GM19035 (cell line): ENCODE measurements around the gene JARID2.

Experiments used
- ATAC-seq: cut with Tn5 transposase; IDR thresholded peaks from one replicate; pipeline ENCODE4 v1.9.1; 2021; ENCODE audit not compliant: unreplicated experiment

JARID2 gene

GRCh38 chr6:15501826-15502445 lies 256.1 kb downstream of the JARID2 start:
- no peak for ATAC-seq

- no peak for ATAC-seq
Measured at GRCh38 chr6:15502446-15503345, 256.8 kb downstream of the JARID2 start.

GRCh38 chr6:15503346-15503680 lies 257.4 kb downstream of the JARID2 start:
- no peak for ATAC-seq

- no peak for ATAC-seq
Measured at GRCh38 chr6:15504040-15504495, 258.2 kb downstream of the JARID2 start.

GRCh38 chr6:15504581-15505350 lies 258.9 kb downstream of the JARID2 start:
- ATAC-seq: no peak

GRCh38 chr6:15505463-15505918 lies 259.6 kb downstream of the JARID2 start:
- ATAC-seq: no peak

- no peak for ATAC-seq
Measured at GRCh38 chr6:15506066-15506465, 260.2 kb downstream of the JARID2 start.

GRCh38 chr6:15507221-15507620 lies 261.4 kb downstream of the JARID2 start:
- no peak for ATAC-seq

- no peak for ATAC-seq
Measured at GRCh38 chr6:15507746-15508145, 261.9 kb downstream of the JARID2 start.

GRCh38 chr6:15508441-15508871 lies 262.6 kb downstream of the JARID2 start:
- ATAC-seq: no peak

GRCh38 chr6:15508931-15509330 lies 263.1 kb downstream of the JARID2 start:
- no peak for ATAC-seq

GRCh38 chr6:15509335-15509933 lies 263.6 kb downstream of the JARID2 start:
- no peak for ATAC-seq

GRCh38 chr6:15510121-15510520 lies 264.3 kb downstream of the JARID2 start:
- ATAC-seq: no peak

- ATAC-seq: no peak
Measured at GRCh38 chr6:15510536-15511247, 264.8 kb downstream of the JARID2 start.

GRCh38 chr6:15511248-15512125 lies 265.6 kb downstream of the JARID2 start:
- no peak for ATAC-seq

GRCh38 chr6:15512126-15512525 lies 266.3 kb downstream of the JARID2 start:
- ATAC-seq: no peak

GRCh38 chr6:15512721-15513120 lies 266.9 kb downstream of the JARID2 start:
- ATAC-seq: no peak

GRCh38 chr6:15513131-15513771 lies 267.4 kb downstream of the JARID2 start:
- no peak for ATAC-seq
